Lower leg skin (tissue), 4 donors: Measurements from ENCODE around the gene CRACR2B. TPM values are rescaled to one million over a fixed set of nuclear protein-coding genes. Genes with fewer than 3 reads are reported as not detected.
A peak's percentile ranks its signal among the peaks of the same experiment; 100 is the strongest.

ENCODE experiments used
- DNase-seq, 2 donors: peaks; one replicate each; pipeline ENCODE4 v3.0.0-alpha.2; 2019; ENCODE audit warnings: low spot score in 2 of 2
- H3K4me3 ChIP-seq: fragments of 200-600 bp; sonication (generic); 2 replicates; pipeline ENCODE4 v1.5.1; 2017; ENCODE audit warnings: mild to moderate bottlenecking, low read depth; ENCODE audit not compliant: poor library complexity, severe bottlenecking
- CTCF ChIP-seq, 3 donors: fragments of 450-650 bp; IDR thresholded peaks; one replicate each; pipeline ENCODE4 v1.5.1; 2016; ENCODE audit warnings: antibody characterized with exemption in 3 of 3, mild to moderate bottlenecking in 3 of 3, moderate library complexity in 2 of 3
- POLR2A ChIP-seq, 2 donors: fragments of 450-650 bp; IDR thresholded peaks; one replicate each; pipeline ENCODE4 v1.6.1; 2016 to 2017; ENCODE audit warnings: antibody characterized with exemption in 2 of 2, mild to moderate bottlenecking in 1 of 2, moderate library complexity in 1 of 2
- WGBS, 2 donors: methylation state at CpG; one replicate each; pipeline ENCODE4 v1.1.5; 2018; 5-methylcytosine and 5-hydroxymethylcytosine counted together
- intact Hi-C: fragments of 100-400 bp; cut with DNase I; formaldehyde crosslinking; loops from one replicate; pipeline ENCODE4 v1.15.0; 2023; ENCODE audit warnings: low total_unique reads
- total RNA-seq, 4 donors: library from RNA; depleted of rRNA; stranded (reverse); fragments of >200 nt; gene quantifications; one replicate each; pipeline ENCODE4 v1.1.0, GENCODE V29; 2016

CRACR2B gene
- total RNA-seq, 4 donors from 2014 or later, result 14.5 to 47.9 (median 32.3) TPM

GRCh38 chr11:813072-813455 is 14.7 kb upstream of the CRACR2B start:
- TF ChIP-seq POLR2A (IDR thresholded peaks at IDR 0.05), result no peak
- TF ChIP-seq CTCF (IDR thresholded peaks at IDR 0.05), result no peak
- DNase-seq, result no peak

GRCh38 chr11:813456-814096 is 14.1 kb upstream of the CRACR2B start:
- no peak for DNase-seq
- TF ChIP-seq POLR2A (IDR thresholded peaks at IDR 0.05), result no peak
- no peak for TF ChIP-seq CTCF (IDR thresholded peaks at IDR 0.05)
- no peak overlapping the region for H3K4me3 ChIP-seq
- 69 to 80% methylated on average over 9 of the region's 9 CpGs for WGBS, 2 donors
- intact Hi-C loops, result no loop called here

More at GRCh38 chr11:813072-813455, 14.7 kb upstream of the CRACR2B start:
- intact Hi-C loops, result no loop called here
- 81 to 83% methylated on average over 6 of the region's 6 CpGs for WGBS, 2 donors
- no peak overlapping the region for H3K4me3 ChIP-seq

GRCh38 chr11:815675-816432 is 11.9 kb upstream of the CRACR2B start:
- intact Hi-C loops, result no loop called here
- TF ChIP-seq CTCF (IDR thresholded peaks at IDR 0.05), result no peak
- no peak for TF ChIP-seq POLR2A (IDR thresholded peaks at IDR 0.05)
- 82 to 84% methylated on average over 10 to 11 of the region's 11 CpGs for WGBS, 2 donors
- DNase-seq, result no peak
- no peak overlapping the region for H3K4me3 ChIP-seq

GRCh38 chr11:816433-816779 is 11.3 kb upstream of the CRACR2B start:
- DNase-seq, result no peak
- H3K4me3 ChIP-seq, result no peak overlapping the region
- TF ChIP-seq POLR2A (IDR thresholded peaks at IDR 0.05), result no peak
- no peak for TF ChIP-seq CTCF (IDR thresholded peaks at IDR 0.05)
- WGBS, 2 donors, result 83% methylated on average over 11 of the region's 11 CpGs
- intact Hi-C loops, result no loop called here

GRCh38 chr11:818396-819128 is 9.2 kb upstream of the CRACR2B start, which contains the start of gene PNPLA2:
TSS of gene PNPLA2 (plus strand) at chr11:818914. CDS start at chr11:819719, 805 bp downstream.
- WGBS, 2 donors, result 19 to 38% methylated on average over 17 to 20 of the region's 20 CpGs
- DNase-seq, result no peak
- intact Hi-C loops, result no loop called here
- peak within 1 kb of the TSS; percentile 84 for H3K4me3 ChIP-seq
- TF ChIP-seq CTCF (IDR thresholded peaks at IDR 0.05), result no peak
- TF ChIP-seq POLR2A (IDR thresholded peaks at IDR 0.05), result no peak
